Nephron (organoid): Measurements from ENCODE around the gene ITPRIPL2.

ENCODE experiments used
- H3K27ac Mint-ChIP-seq, 3 experiments: 2 replicates each; pipeline ENCODE4 v1.8.0; 2020; ENCODE audit warnings: mixed read lengths in 3 of 3, mild to moderate bottlenecking in 2 of 3, moderate library complexity in 1 of 3
- H3K27me3 Mint-ChIP-seq: 2 replicates; pipeline ENCODE4 v1.8.0; 2021; ENCODE audit warnings: low read depth, mild to moderate bottlenecking, moderate library complexity, mixed read lengths
- H3K36me3 Mint-ChIP-seq: 2 replicates; pipeline ENCODE4 v1.8.0; 2020; ENCODE audit warnings: low read depth, mixed read lengths
- H3K4me1 Mint-ChIP-seq: 2 replicates; pipeline ENCODE4 v1.8.0; 2020; ENCODE audit warnings: mixed read lengths
- H3K4me3 Mint-ChIP-seq, 3 experiments: 2 replicates each; pipeline ENCODE4 v1.8.0; 2020; ENCODE audit warnings: mild to moderate bottlenecking in 3 of 3, mixed read lengths in 3 of 3, moderate library complexity in 2 of 3
- H3K9me3 Mint-ChIP-seq: 2 replicates; pipeline ENCODE4 v1.8.0; 2020; ENCODE audit warnings: mixed read lengths
- CTCF ChIP-seq, 3 experiments: fragments of 200-600 bp; sonication (generic); IDR thresholded peaks; one replicate each; pipeline ENCODE4 v1.5.0; 2021; ENCODE audit warnings: antibody characterized with exemption in 3 of 3; ENCODE audit not compliant: unreplicated experiment in 3 of 3

The ITPRIPL2 gene

GRCh38 chr16:19128454-19129200 lies 14.9 kb downstream of the ITPRIPL2 start:
- Mint-ChIP-seq H3K27me3 (no peaks in the 10 kb centered on the region), H3K4me1 (peaks cover 27% of the 10 kb centered on the region), H3K27ac (peak overlapping the region; percentile 37 to 97 (median 73)), H3K36me3 (peaks cover 8% of the 10 kb centered on the region), H3K9me3 (peaks cover 6% of the 10 kb centered on the region), H3K4me3 (no peak overlapping the region)
- TF ChIP-seq CTCF (IDR thresholded peaks at IDR 0.05; ENCODE audit: unreplicated experiment in 3 of 3): no peak

GRCh38 chr16:19130385-19130784 lies 16.6 kb downstream of the ITPRIPL2 start:
- no peak overlapping the region for H3K4me3 Mint-ChIP-seq
- H3K9me3 Mint-ChIP-seq: peaks cover 2% of the 10 kb centered on the region
- H3K36me3 Mint-ChIP-seq: peaks cover 4% of the 10 kb centered on the region
- TF ChIP-seq CTCF (IDR thresholded peaks at IDR 0.05; ENCODE audit: unreplicated experiment in 3 of 3): no peak
- H3K27ac Mint-ChIP-seq: peak overlapping the region; percentile 90 to 97 (median 95)
- H3K4me1 Mint-ChIP-seq: peaks cover 30% of the 10 kb centered on the region
- H3K27me3 Mint-ChIP-seq: no peaks in the 10 kb centered on the region

- H3K27me3 Mint-ChIP-seq: no peaks in the 10 kb centered on the region
- peaks cover 37% of the 10 kb centered on the region for H3K4me1 Mint-ChIP-seq
- peaks cover 2% of the 10 kb centered on the region for H3K9me3 Mint-ChIP-seq
- TF ChIP-seq CTCF (IDR thresholded peaks at IDR 0.05; ENCODE audit: unreplicated experiment in 3 of 3): no peak
- peak overlapping the region in 2 of 3 experiments; percentile 0 to 13 for H3K4me3 Mint-ChIP-seq
- peak overlapping the region; percentile 90 to 97 (median 95) for H3K27ac Mint-ChIP-seq
- peaks cover 4% of the 10 kb centered on the region for H3K36me3 Mint-ChIP-seq
These were observed 17.4 kb downstream of the ITPRIPL2 start for GRCh38 chr16:19130852-19131824.

- H3K9me3 Mint-ChIP-seq: peaks cover 2% of the 10 kb centered on the region
- peak overlapping the region; percentile 90 to 97 (median 95) for H3K27ac Mint-ChIP-seq
- H3K4me1 Mint-ChIP-seq: peaks cover 42% of the 10 kb centered on the region
- no peaks in the 10 kb centered on the region for H3K27me3 Mint-ChIP-seq
- no peak overlapping the region for H3K4me3 Mint-ChIP-seq
- H3K36me3 Mint-ChIP-seq: peaks cover 4% of the 10 kb centered on the region
- no peak for TF ChIP-seq CTCF (IDR thresholded peaks at IDR 0.05; ENCODE audit: unreplicated experiment in 3 of 3)
These were observed 18.1 kb downstream of the ITPRIPL2 start for GRCh38 chr16:19131825-19132218.

GRCh38 chr16:19132255-19132654 lies 18.5 kb downstream of the ITPRIPL2 start:
- no peaks in the 10 kb centered on the region for H3K27me3 Mint-ChIP-seq
- no peak overlapping the region for H3K4me3 Mint-ChIP-seq
- TF ChIP-seq CTCF (IDR thresholded peaks at IDR 0.05; ENCODE audit: unreplicated experiment in 3 of 3): no peak
- no peaks in the 10 kb centered on the region for H3K36me3 Mint-ChIP-seq
- no peak overlapping the region for H3K27ac Mint-ChIP-seq
- peaks cover 46% of the 10 kb centered on the region for H3K4me1 Mint-ChIP-seq
- no peaks in the 10 kb centered on the region for H3K9me3 Mint-ChIP-seq
